ENCODE measurements around the gene KCNJ18.
"Not testable (repeated sequence)": the region's sequence is repeated elsewhere in the genome, so short reads cannot be mapped to it uniquely, and the experiment has no call there.

KCNJ18 gene

GRCh38 chr17:21674242-21674731 lies 18.0 kb upstream of the KCNJ18 start:
- H3K4me3 ChIP-seq (ENCODE audit: low read depth in 1 of 2, low read length in 2 of 2), result no peak overlapping the region
- H2AFZ ChIP-seq (ENCODE audit: low read depth, low read length), result no peak overlapping the region
- no peak overlapping the region for H3K27ac ChIP-seq (ENCODE audit: low read length)
- H3K9ac ChIP-seq (ENCODE audit: low read depth, low read length), result no peak overlapping the region
- H3K79me2 ChIP-seq (ENCODE audit: insufficient read depth, low read length), result no peaks in the 10 kb centered on the region
- H3K4me1 ChIP-seq (ENCODE audit: insufficient read depth, low read length), result no peaks in the 10 kb centered on the region
- no peaks in the 10 kb centered on the region for H4K20me1 ChIP-seq (ENCODE audit: insufficient read depth, low read length)
- H3K27me3 ChIP-seq (ENCODE audit: insufficient read depth, low read length, poor library complexity), result no peaks in the 10 kb centered on the region
- H3K9me3 ChIP-seq (ENCODE audit: insufficient read depth, low read length, severe bottlenecking), result peaks cover 29% of the 10 kb centered on the region
- no peak overlapping the region for H3K4me2 ChIP-seq (ENCODE audit: insufficient read depth, low read length)
- TF ChIP-seq CTCF (IDR thresholded peaks at IDR 0.05; ENCODE audit: borderline replicate concordance, extremely low read depth, low read length, poor library complexity, severe bottlenecking) (no peak), EZH2 (IDR thresholded peaks at IDR 0.05; ENCODE audit: borderline replicate concordance, low read depth, low read length, severe bottlenecking) (no peak)
- DNase-seq (no peak), ATAC-seq (ENCODE audit: insufficient read depth, low read depth) (no peak)
- H3K36me3 ChIP-seq (ENCODE audit: insufficient read depth, low read length), result no peaks in the 10 kb centered on the region

GRCh38 chr17:21674891-21675738 lies 17.2 kb upstream of the KCNJ18 start:
- H3K9me3 ChIP-seq (ENCODE audit: insufficient read depth, low read length, severe bottlenecking), result peaks cover 29% of the 10 kb centered on the region
- ATAC-seq (ENCODE audit: insufficient read depth, low read depth); H3K36me3 ChIP-seq (ENCODE audit: insufficient read depth, low read length); DNase-seq; H3K27ac ChIP-seq (ENCODE audit: low read length); H3K4me2 ChIP-seq (ENCODE audit: insufficient read depth, low read length); H3K4me1 ChIP-seq (ENCODE audit: insufficient read depth, low read length); H3K9ac ChIP-seq (ENCODE audit: low read depth, low read length); H3K4me3 ChIP-seq (ENCODE audit: low read depth in 1 of 2, low read length in 2 of 2); H2AFZ ChIP-seq (ENCODE audit: low read depth, low read length); H3K27me3 ChIP-seq (ENCODE audit: insufficient read depth, low read length, poor library complexity); H3K79me2 ChIP-seq (ENCODE audit: insufficient read depth, low read length); H4K20me1 ChIP-seq (ENCODE audit: insufficient read depth, low read length): not testable (repeated sequence)

- not testable (repeated sequence) for H4K20me1 ChIP-seq (ENCODE audit: insufficient read depth, low read length); H3K4me2 ChIP-seq (ENCODE audit: insufficient read depth, low read length); H3K27ac ChIP-seq (ENCODE audit: low read length); H3K79me2 ChIP-seq (ENCODE audit: insufficient read depth, low read length); ATAC-seq (ENCODE audit: insufficient read depth, low read depth); DNase-seq; H3K4me3 ChIP-seq (ENCODE audit: low read depth in 1 of 2, low read length in 2 of 2); H2AFZ ChIP-seq (ENCODE audit: low read depth, low read length); H3K36me3 ChIP-seq (ENCODE audit: insufficient read depth, low read length); H3K4me1 ChIP-seq (ENCODE audit: insufficient read depth, low read length); H3K9ac ChIP-seq (ENCODE audit: low read depth, low read length); H3K27me3 ChIP-seq (ENCODE audit: insufficient read depth, low read length, poor library complexity)
- peaks cover 29% of the 10 kb centered on the region for H3K9me3 ChIP-seq (ENCODE audit: insufficient read depth, low read length, severe bottlenecking)
These were observed 16.6 kb upstream of the KCNJ18 start for GRCh38 chr17:21675739-21676130.

GRCh38 chr17:21676281-21677111 lies 15.8 kb upstream of the KCNJ18 start:
- no peak overlapping the region for H3K9ac ChIP-seq (ENCODE audit: low read depth, low read length)
- no peak overlapping the region for H2AFZ ChIP-seq (ENCODE audit: low read depth, low read length)
- no peaks in the 10 kb centered on the region for H4K20me1 ChIP-seq (ENCODE audit: insufficient read depth, low read length)
- H3K9me3 ChIP-seq (ENCODE audit: insufficient read depth, low read length, severe bottlenecking), result peaks cover 29% of the 10 kb centered on the region
- no peak overlapping the region for H3K27ac ChIP-seq (ENCODE audit: low read length)
- ATAC-seq (ENCODE audit: insufficient read depth, low read depth) (no peak), DNase-seq (no peak)
- no peak overlapping the region for H3K4me3 ChIP-seq (ENCODE audit: low read depth in 1 of 2, low read length in 2 of 2)
- TF ChIP-seq CTCF (IDR thresholded peaks at IDR 0.05; ENCODE audit: borderline replicate concordance, extremely low read depth, low read length, poor library complexity, severe bottlenecking) (no peak), EZH2 (IDR thresholded peaks at IDR 0.05; ENCODE audit: borderline replicate concordance, low read depth, low read length, severe bottlenecking) (no peak)
- no peaks in the 10 kb centered on the region for H3K36me3 ChIP-seq (ENCODE audit: insufficient read depth, low read length)
- no peaks in the 10 kb centered on the region for H3K4me1 ChIP-seq (ENCODE audit: insufficient read depth, low read length)
- no peaks in the 10 kb centered on the region for H3K27me3 ChIP-seq (ENCODE audit: insufficient read depth, low read length, poor library complexity)
- H3K4me2 ChIP-seq (ENCODE audit: insufficient read depth, low read length), result no peak overlapping the region
- no peaks in the 10 kb centered on the region for H3K79me2 ChIP-seq (ENCODE audit: insufficient read depth, low read length)
